GM21423 (cell line): ENCODE results near the gene SERINC4.

Experiments used
- ATAC-seq: cut with Tn5 transposase; IDR thresholded peaks from one replicate; pipeline ENCODE4 v1.9.1; 2021; ENCODE audit warnings: mild to moderate bottlenecking, moderate library complexity; ENCODE audit not compliant: unreplicated experiment

Gene SERINC4

DNA sequence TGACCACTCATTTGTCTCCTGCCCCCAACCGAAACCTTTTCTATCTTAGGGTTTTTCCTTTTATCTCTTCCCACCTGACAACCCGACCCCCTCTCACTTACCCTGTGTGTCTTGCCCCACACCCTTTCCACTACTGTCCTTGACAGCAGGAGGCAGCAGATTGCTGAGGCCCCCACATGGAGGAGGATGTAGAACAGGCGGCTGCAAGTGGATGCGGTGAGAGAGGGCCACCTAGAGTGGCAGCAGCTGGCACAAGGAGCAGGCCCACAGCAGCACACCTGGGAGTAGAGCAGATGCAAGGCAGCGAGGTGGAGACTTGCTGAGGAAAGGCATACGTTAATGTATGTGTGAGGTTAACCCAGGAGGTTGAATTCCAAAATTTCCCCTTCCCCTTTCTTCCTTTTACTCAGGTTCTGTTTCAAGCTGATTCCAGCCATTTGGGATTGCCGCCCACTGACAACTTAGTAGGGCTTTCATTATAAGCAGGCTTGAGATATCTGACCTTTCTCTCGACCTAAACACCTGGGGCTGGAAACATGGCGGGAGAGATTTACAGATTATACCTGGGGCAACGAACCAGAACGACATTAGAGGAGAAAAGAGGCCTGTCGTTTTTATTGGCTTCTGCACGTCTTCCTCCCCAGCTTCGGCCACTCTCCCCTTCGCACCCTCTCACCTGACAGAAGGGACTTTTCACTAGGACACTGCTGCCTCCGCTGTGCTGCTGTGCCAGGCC lies 643 bp downstream of the SERINC4 start:
- no peak for ATAC-seq

DNA sequence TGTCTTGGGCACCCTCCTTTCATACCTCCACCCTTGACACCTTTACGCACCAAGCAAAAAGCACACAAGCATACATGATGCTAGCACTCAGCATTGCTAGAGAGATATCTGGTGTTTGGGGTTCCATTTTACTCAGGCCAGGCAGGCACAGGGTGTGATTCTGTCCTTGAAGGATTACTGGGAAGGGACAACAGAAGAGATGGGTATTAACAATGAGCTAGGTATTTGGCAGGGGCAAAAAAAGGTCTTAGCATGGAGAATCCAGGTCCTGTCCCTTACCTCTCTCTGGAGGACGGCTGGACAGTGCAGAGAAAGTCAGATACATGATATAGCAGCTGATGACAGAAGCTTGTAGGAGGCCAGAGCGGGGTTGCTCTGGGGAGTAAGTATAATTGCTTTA lies 3.5 kb downstream of the SERINC4 start:
- ATAC-seq = no peak

DNA sequence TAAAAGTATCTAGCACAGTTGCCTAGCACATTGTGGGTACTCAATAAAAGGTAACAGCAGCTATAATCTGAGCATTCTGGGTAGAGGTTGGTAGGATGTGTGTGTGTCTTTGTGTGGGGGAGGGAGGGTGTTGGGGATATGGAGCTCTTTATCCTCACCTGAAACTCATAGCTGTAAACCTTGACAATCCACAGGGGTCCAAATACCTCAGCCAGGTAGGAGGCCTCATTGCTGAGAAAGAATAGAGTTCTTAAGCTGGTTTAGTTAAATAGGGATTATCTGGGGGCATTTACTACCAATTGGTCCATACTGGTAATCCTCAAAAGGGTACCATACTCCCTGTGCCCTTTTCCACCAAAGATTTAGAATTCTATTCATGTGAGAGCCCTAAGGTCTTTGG lies 4.0 kb downstream of the SERINC4 start:
- no peak for ATAC-seq

DNA sequence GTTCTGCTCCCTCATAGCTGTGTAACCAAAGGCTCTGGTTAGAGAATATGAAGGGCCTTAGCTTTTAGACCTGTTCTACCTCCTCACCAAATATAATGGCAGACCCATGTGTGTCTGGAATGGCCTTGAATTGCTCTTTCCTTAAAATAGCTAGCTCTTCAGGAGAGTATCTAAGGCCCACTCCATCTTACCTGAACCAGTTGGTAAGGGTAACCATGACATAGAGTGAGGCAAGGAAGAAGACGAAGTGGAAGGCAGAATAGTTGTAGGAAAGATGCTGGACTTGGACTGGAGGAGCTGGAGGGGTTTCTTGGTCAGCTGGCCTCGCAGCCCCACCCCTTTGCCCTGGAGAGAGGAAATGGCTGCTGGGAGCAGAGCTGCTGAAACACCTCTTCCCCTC lies 4.8 kb downstream of the SERINC4 start:
- no peak for ATAC-seq

DNA sequence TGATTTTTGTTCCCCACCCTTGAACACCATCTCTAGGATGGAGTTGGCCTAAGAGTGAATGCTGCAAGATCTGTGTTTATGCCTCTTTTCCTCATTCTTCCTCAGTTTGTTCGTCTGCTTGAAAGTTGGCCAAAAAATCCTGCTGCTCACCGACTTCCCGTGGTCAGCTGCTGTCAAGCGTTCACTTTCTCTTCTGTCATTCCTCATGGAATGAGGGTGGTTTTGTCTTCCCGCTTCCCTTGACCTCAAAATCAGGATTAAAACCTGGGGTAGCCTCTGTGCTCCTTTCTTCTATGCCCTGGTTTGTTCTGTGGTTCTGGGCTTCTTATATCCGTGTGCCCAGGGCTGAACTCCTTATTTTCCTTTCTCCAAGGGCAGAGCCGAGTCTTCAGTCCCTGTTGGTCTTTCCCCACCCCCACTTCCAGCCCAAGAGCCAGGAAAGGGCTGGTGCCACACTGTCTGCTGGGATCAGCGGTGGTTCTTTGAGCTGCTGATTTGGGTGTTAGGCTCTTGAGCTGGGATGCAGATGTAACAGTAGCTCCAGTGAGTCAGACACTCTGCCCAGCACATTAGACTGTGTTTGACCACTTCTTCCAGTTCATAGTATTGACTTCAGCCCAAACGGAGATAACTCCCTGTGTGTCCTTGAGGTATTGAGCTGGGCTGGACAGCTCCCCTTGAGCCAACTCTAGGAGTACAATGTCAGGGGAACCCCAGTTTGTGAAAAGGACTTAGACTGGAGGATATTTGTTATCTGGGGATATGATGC lies 5.6 kb downstream of the SERINC4 start:
- ATAC-seq = no peak

DNA sequence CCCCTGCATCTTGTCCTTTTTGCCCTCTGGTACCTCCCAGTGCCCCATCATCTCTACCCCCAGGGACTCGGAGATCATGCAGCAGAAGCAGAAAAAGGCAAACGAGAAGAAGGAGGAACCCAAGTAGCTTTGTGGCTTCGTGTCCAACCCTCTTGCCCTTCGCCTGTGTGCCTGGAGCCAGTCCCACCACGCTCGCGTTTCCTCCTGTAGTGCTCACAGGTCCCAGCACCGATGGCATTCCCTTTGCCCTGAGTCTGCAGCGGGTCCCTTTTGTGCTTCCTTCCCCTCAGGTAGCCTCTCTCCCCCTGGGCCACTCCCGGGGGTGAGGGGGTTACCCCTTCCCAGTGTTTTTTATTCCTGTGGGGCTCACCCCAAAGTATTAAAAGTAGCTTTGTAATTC lies 6.4 kb downstream of the SERINC4 start:
- ATAC-seq = no peak

DNA sequence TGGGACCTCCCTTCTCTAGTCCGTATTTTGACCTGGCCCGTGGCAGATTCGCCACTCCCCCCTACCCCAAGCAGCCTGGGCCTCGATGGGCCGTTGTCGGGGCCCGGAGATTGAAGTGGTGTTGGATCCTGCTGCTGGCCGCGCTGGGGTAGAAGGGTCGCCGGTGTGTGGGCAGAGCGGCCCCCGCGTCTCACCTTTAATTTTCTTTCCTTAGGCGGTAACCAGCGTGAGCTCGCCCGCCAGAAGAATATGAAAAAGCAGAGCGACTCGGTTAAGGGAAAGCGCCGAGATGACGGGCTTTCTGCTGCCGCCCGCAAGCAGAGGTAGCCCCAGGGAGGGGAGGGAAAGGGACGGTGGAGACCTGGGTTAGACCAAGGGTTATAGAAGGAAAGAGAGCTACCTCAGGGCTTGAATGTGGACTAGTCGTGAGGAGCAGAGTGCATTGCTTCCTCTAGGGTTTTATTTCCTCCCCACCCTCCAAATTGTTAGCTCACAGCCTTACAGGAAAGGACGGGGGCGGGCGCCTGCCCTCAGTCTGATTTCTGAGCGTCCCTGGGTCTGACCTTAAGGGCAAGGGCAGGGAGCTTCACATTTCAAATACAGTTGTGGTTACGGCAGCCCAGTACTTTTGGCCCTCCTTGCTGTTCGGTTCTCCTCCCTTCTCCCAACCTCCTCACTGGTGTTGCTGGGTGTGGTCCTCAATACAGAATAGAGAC lies 7.1 kb downstream of the SERINC4 start:
- ATAC-seq = no peak

DNA sequence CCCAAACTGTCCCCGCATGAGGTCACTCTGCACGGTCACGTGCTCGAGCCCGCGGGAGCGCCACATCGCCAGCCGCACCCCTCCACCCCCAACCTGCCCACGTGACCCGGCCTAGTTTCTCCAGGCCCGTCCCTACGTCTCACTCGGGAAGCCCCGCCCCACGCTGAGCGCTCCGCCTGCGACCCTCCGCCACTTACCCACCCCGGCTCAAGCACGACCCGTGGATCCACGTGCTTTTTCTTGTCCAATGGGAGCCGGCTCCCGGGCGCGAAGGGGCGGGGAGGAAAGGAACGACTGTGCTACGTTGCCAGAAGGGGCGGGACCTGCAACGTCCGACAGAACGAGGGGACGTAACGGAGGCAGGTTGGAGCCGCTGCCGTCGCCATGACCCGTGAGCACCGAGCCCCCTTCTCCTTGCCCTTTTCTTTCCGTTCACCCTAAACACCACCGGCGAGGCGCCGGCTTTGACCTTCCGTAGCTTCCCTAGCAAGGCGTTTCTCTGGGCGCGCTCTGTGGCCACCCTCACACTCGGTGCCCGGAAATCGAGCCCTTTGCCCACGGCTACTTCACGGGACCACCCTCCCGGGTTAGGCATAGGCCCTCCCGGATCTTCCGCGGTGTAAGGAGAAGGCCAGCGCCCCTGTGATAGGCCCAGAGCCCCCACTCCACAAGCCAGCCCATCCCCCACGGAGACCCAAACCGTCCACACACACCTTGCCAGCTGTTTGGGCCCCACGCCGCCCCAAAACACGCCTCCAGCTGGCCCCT lies 7.8 kb downstream of the SERINC4 start, which contains the start of gene SERF2:
SERF2 (plus strand) TSS at position 328 of the 768 bp plus-strand sequence; CDS start at position 385, 57 bp downstream.
- ATAC-seq = peak; percentile 89

DNA sequence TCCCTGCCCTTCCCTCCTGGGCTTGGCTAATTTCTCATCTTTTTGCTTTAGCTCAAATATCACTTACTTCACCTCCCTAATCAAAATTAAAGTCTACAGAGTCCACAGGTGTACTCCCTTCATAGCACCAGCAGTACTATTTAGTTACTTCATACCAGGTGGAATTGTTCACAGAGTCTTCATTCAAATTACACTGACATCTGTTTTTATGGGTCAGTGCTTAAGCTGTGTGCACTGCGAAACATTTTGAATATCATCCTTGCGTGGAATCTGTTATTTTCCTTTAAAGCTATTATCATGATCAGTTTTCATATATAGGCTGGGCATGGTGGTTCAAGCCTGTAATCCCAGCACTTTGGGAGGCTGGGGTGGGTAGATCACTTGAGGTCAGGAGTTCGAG lies 10.6 kb downstream of the SERINC4 start:
- ATAC-seq = no peak

DNA sequence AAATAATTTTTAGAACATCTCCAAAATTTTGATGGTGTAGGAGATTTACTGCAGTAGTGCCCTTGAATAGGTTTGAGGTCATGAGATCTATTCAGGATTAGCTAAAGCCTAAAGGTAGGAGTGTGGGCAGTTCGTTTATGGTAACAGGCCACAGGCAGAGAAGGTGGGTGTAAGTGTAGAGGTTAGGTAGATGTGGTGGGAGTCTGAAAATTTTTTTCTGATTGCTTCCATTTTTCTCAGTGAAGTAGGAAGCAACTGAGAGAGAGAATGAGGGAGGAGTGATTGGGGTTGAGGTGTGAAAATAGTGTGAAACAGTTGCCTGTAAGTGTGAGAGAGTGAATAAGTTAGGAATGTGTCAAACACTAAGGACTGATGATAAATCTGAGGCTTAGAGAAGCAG lies 21.0 kb downstream of the SERINC4 start:
- no peak for ATAC-seq

DNA sequence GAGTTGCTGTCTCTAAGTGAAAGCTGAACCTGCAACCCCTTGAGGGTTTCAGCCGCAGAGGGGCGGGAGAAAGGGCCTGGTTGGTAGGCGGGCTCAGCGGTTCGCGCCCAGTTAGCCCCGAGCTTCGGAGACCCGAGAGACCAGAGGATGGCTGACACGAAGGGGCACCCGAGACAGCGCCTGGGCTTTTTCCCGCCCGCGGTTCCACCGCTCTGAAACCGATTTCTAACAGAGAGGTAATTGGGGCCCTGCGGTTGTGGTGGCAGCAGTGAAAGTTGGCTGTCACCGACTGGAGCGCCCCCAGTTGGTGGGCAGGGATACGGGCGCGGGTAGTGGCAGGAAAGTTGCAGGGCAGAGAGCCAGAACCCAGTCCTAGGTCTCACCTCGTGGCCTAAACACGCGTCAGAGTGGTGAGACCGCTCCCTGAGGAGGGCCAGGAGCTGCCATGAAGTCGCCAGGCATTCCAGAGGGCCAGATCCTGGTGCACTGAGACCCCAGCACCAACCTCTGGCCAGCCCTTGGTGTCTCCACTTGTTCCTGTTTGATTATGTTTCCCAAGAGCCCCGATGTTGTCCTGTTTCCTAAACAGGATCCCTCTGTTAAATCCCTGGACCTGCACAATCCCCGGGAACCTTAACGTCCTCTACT lies 22.6 kb downstream of the SERINC4 start:
- peak; percentile 58 for ATAC-seq

DNA sequence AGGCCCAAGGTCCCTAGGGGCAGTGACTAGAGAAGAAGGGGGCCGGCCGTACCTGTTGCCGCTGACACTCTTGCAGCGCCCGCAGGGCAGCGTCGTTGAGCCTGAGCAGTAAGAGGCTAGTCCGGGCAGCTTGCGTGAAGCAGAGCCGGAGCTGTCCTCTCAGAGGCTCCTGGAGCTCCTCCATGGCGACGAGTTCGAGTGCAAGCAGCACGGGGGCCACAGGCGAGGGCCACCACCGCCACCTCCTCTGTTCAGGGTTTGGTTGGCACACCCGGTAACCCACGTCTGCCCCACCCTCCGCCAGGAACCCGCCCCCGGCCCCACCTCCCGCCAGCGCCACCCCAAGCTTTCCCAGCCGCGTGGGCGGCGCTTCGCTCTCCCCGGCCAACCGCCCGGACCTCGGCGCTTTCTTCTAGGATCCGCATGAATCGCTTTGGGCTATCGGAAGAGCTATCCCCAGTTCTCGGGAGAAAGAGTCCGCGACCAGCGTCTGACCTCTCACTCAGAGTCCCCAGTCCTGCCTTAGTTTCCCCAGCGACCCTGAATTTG lies 23.2 kb downstream of the SERINC4 start, which contains the start of gene ELL3:
ELL3 (minus strand) TSS at position 249 of the 549 bp plus-strand sequence; CDS start at position 184, 65 bp downstream.
- peak; percentile 29 for ATAC-seq

DNA sequence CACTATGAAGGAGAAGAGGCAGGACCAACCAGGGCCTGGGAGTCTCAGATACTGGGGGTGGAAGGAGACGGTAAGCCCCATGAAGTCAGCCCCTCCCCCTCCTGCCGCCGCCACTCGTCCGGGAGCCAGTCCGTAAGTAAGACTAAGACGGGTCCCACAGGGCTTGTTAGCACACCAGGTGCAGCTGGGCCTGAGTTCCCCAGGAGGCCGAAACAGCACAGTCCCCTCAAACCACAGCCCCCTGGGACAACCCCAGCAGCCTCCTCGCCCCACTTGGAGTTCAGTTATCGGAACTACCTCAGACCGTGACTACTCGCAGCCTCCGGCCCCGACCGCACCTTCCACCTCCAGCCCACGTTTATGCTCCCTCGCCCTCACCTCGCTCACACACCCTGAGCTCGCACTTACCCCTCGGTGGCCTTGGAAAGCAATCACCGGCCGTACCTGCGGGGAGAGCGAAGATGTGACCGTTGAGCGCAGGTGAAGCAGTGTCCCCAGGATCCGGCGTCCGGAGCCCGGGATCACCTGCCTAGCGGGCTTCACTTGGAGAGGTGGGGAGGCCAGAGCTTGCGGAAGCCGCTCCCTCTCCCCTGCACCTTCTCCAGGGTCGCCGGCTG lies 23.8 kb downstream of the SERINC4 start:
- peak; percentile 71 for ATAC-seq

DNA sequence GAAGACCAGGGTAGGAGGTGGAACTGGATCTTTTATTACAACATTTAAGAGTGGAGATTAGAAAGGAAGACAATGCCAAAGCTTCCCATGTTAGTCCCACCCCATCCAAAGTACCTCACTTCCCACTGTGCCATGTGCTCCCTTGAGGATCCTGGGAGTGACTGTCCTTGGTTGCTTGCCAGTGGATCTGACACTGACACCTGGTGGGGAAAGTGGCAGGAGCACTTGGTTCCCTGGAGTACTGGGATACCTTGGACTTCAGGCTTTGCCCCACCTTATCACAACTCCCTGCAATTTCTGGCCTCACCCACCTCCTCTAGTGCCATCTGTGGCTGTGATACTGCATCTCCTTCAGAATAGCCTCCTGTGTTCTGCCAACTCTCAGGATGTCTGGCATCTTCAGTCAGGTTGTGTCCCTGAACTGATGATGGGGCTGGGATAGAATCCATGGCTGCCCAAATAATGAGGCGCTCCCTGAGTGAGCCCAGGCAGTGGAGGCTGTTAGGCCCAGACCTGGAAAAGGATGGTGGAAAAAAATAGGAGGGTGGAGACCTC lies 24.5 kb downstream of the SERINC4 start:
- no peak for ATAC-seq

DNA sequence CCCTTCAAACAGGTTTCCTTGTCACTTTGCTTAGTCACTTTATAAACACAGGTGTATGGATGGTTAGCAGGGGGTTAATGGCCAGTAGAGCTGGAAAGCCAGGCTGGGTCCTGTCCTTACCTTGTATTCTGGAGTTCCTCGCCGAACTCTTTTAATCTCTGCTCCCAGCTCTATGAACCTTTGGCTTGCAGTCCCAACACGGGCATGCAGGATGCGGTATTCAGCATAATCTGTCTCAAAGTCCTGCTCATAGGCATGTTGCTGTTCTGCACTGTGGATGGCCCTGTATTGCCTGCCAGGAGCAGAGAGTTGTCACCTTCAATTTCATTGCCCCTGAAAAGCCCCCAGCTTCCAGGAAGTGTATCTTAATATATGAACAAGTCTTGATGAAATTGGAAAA lies 26.0 kb downstream of the SERINC4 start:
- ATAC-seq = no peak

DNA sequence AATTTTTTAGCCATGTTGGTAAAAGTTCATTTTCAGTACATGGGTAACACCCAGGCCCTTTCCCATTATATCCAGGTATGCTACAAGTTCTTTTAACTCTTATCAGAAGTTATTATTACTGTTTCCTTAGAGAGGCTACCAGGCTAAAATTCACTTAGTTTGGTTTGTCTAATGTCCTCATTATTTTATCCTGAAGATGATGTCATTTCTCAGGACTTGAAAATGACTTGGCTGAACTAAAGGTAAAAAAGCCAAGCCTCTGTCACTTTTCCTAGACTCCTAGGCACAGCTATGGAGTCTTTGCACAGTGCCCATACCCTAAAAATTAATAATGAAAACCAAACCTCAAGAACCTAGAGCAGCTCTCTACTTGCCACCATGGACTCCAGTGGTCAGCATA lies 27.4 kb downstream of the SERINC4 start:
- ATAC-seq = no peak

DNA sequence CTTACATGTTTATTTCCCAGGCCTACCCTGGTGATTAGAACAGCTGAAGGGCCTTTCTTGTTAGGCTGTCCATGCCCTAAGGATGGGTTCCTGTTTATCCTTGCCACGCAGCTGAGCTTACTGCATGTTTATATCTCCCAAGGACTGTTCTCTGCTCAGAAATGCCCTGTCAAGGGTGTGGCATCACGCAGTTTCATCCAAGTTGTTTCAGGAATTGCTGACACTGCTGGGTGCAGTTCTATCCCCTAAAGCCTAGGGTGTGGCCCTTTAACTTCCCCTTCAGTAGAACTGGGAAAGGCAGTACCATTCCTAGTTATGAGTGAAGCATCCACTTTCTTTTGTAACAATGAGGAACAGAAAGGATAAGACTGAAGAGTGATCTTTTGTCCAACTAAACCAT lies 28.2 kb downstream of the SERINC4 start:
- no peak for ATAC-seq

DNA sequence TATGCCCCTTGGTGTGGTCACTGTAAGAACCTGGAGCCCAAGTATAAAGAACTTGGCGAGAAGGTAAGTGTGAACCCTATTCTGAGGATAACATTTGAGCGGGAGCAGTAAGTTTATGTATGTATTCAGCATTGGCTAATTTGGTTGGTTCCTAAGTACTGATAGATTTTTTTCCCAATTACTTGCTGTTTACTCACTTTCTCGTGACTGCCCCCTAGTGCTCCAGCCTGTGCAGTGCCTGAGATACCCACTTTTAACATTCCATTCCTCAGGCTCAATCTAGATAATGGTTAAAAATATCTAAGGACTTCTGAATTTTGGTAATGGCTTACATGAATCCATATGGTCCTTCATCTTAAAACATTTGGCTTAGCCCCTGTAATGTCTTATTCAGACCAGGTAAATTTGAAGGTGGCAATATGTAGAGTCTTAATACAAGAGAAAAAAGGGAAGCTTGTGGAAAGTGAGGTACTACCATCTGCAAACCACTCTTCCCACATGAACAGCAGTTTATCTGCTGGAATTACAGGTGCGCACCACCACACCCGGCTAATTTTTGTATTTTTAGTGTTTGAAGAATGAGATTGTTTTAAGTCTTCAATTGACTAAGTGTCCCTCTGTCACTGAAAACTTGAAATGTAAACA lies 30.3 kb downstream of the SERINC4 start:
- no peak for ATAC-seq
